Astrocyte of the spinal cord (primary cell): ENCODE measurements around the gene ATP2A3.

Experiments used
- DNase-seq: peaks from one replicate; pipeline ENCODE4 v3.0.0; 2011; ENCODE audit warnings: low read depth, low spot score
- H3K4me3 ChIP-seq: 2 replicates; pipeline ENCODE4 v1.5.1; 2011; ENCODE audit warnings: low read depth, mild to moderate bottlenecking, low read length, moderate library complexity
- CTCF ChIP-seq: IDR thresholded peaks from 2 replicates; pipeline ENCODE4 v1.5.1; 2012; ENCODE audit warnings: low read depth, mild to moderate bottlenecking, low read length, inconsistent platforms
- in situ Hi-C: cut with HindIII; loops from 2 replicates; pipeline ENCODE4 v1.10.0; 2017; ENCODE audit warnings: low sequenced_read_pairs

The ATP2A3 gene

GRCh38 chr17:3877220-3877619 lies 87.0 kb downstream of the ATP2A3 start:
- no peak for DNase-seq
- TF ChIP-seq CTCF: no peak
- no peak overlapping the region for H3K4me3 ChIP-seq
- in situ Hi-C loops: no loop called here

GRCh38 chr17:3875317-3875716 lies 88.9 kb downstream of the ATP2A3 start:
- in situ Hi-C loops: no loop called here
- TF ChIP-seq CTCF: no peak
- DNase-seq: no peak
- no peak overlapping the region for H3K4me3 ChIP-seq
